Gastrocnemius medialis (tissue), 4 donors: ENCODE data around the gene GARIN5A.

Source experiments
- CTCF ChIP-seq, 5 experiments: fragments of 450-650 bp in 3 of 5; fragments of 200-600 bp in 2 of 5; sonication (generic) in 2 of 5; IDR thresholded peaks in 4 of 5; conservative IDR thresholded peaks in 1 of 5; 1 replicate in 4 of 5; 2 replicates in 1 of 5; pipeline ENCODE4 v1.5.1; 2016 to 2019; ENCODE audit warnings: antibody characterized with exemption in 5 of 5, mild to moderate bottlenecking in 3 of 5, moderate library complexity in 3 of 5
- POLR2A ChIP-seq, 2 donors: fragments of 450-650 bp; IDR thresholded peaks; one replicate each; pipeline ENCODE4 v1.6.1; 2017; ENCODE audit warnings: antibody characterized with exemption in 2 of 2, mild to moderate bottlenecking in 2 of 2, moderate library complexity in 2 of 2

GRCh38 chr19:50419580-50420035, 57.0 kb downstream of the GARIN5A start:
- TF ChIP-seq CTCF (IDR thresholded peaks at IDR 0.05 in 4 of 5, conservative IDR thresholded peaks at IDR 0.05 in 1 of 5) (no peak), POLR2A (IDR thresholded peaks at IDR 0.05) (no peak)
